ENCODE measurements around the gene FOXO3.
"Not testable (repeated sequence)": the region's sequence is repeated elsewhere in the genome, so short reads cannot be mapped to it uniquely, and the experiment has no call there.

GRCh38 chr6:108663494-108664064 lies 102.9 kb downstream of the FOXO3 start:
- not testable (repeated sequence) for TF ChIP-seq CTCF, POLR2A (IDR thresholded peaks at IDR 0.05)

All from uterus (tissue), 2 donors.